ENCODE measurements around the gene FRMPD1. TPM values are rescaled to one million over a fixed set of nuclear protein-coding genes. Genes with fewer than 3 reads are reported as not detected.

The FRMPD1 gene
- total RNA-seq, 6 experiments from 2014 or later = 0.10 to 0.74 (median 0.51) TPM

- no peak overlapping the region for H3K4me3 ChIP-seq
- WGBS (ENCODE audit: insufficient coverage, low coverage, low lambda C conversion rate, missing lambda C conversion rate) = 70% methylated on average over 5 of the region's 5 CpGs
- intact Hi-C loops (cut with DNase I) = no loop called here
- H3K27ac ChIP-seq = no peak overlapping the region
- no peaks in the 10 kb centered on the region for H3K4me1 ChIP-seq
- ATAC-seq = no peak
- DNase-seq = no peak
- no peaks in the 10 kb centered on the region for H3K27me3 ChIP-seq
- no peaks in the 10 kb centered on the region for H3K9me3 ChIP-seq
- TF ChIP-seq POLR2A (IDR thresholded peaks at IDR 0.05) (no peak), CTCF (IDR thresholded peaks at IDR 0.05) (no peak)
- H3K36me3 ChIP-seq = peaks cover 0 to 22% (median 2%) of the 10 kb centered on the region in 4 donors
These were observed 118.6 kb downstream of the FRMPD1 start for GRCh38 chr9:37769306-37769705.

- ATAC-seq = no peak
- Histone ChIP-seq H3K4me3 (no peak overlapping the region), H3K27me3 (no peaks in the 10 kb centered on the region), H3K27ac (no peak overlapping the region), H3K36me3 (peaks cover 0 to 22% (median 2%) of the 10 kb centered on the region in 4 donors), H3K4me1 (no peaks in the 10 kb centered on the region), H3K9me3 (no peaks in the 10 kb centered on the region)
- intact Hi-C loops (cut with DNase I) = no loop called here
- no peak for DNase-seq
- no peak for TF ChIP-seq CTCF (IDR thresholded peaks at IDR 0.05)
- no peak for TF ChIP-seq POLR2A (IDR thresholded peaks at IDR 0.05)
- WGBS (ENCODE audit: insufficient coverage, low coverage, low lambda C conversion rate, missing lambda C conversion rate) = 96% methylated on average over 3 of the region's 3 CpGs
These were observed 119.2 kb downstream of the FRMPD1 start for GRCh38 chr9:37769995-37770394.

- H3K27me3 ChIP-seq = no peaks in the 10 kb centered on the region
- intact Hi-C loops (cut with DNase I) = no loop called here
- DNase-seq (no peak), ATAC-seq (no peak)
- no peak overlapping the region for H3K4me3 ChIP-seq
- H3K36me3 ChIP-seq = peaks cover 0 to 59% (median 16%) of the 10 kb centered on the region in 4 donors
- H3K9me3 ChIP-seq = no peaks in the 10 kb centered on the region
- WGBS (ENCODE audit: insufficient coverage, low coverage, low lambda C conversion rate, missing lambda C conversion rate) = no CpG with 5 or more reads among the region's 1 CpG
- H3K27ac ChIP-seq = no peak overlapping the region
- no peaks in the 10 kb centered on the region for H3K4me1 ChIP-seq
- no peak for TF ChIP-seq CTCF (IDR thresholded peaks at IDR 0.05)
These were observed 124.6 kb downstream of the FRMPD1 start for GRCh38 chr9:37775216-37775919.

- TF ChIP-seq CTCF (IDR thresholded peaks at IDR 0.05) (no peak), POLR2A (IDR thresholded peaks at IDR 0.05) (no peak)
- no peaks in the 10 kb centered on the region for H3K27me3 ChIP-seq
- H3K27ac ChIP-seq = no peak overlapping the region
- ATAC-seq (no peak), DNase-seq (no peak)
- no peaks in the 10 kb centered on the region for H3K9me3 ChIP-seq
- H3K36me3 ChIP-seq = peaks cover 0 to 61% (median 20%) of the 10 kb centered on the region in 4 donors
- no peak overlapping the region for H3K4me3 ChIP-seq
- 83% methylated on average over 1 of the region's 5 CpGs for whole genome bisulfite sequencing (ENCODE audit: insufficient coverage, low coverage, low lambda C conversion rate, missing lambda C conversion rate)
- intact Hi-C loops (cut with DNase I) = no loop called here
- H3K4me1 ChIP-seq = no peaks in the 10 kb centered on the region
These were observed 125.6 kb downstream of the FRMPD1 start for GRCh38 chr9:37776328-37776727.

Measured in right lobe of liver (tissue), 6 donors.